GM12878 (cell line): ENCODE data around the gene GAB1.

ENCODE experiments used
- CBX3 ChIP-seq: fragments of 200-600 bp; sonication (generic); IDR thresholded peaks from 2 replicates; pipeline ENCODE4 v1.6.1; 2016; ENCODE audit warnings: low read depth, borderline replicate concordance
- EED ChIP-seq: sonication (generic); IDR thresholded peaks from 2 replicates; pipeline ENCODE4 v1.6.1; 2016; ENCODE audit warnings: antibody characterized with exemption, low read depth
- EP300 ChIP-seq, 2 experiments: fragments of 150-350 bp in 1 of 2; IDR thresholded peaks; 2 replicates each; pipeline ENCODE4 v1.6.1; 2011 to 2012; ENCODE audit warnings: low read depth in 2 of 2, low read length in 2 of 2, borderline replicate concordance in 1 of 2, improper control_type of control experiment in 1 of 2, inconsistent platforms in 1 of 2; ENCODE audit not compliant: control insufficient read depth in 1 of 2
- HDGF ChIP-seq: fragments of 450-650 bp; IDR thresholded peaks from 2 replicates; pipeline ENCODE4 v1.6.1; 2016; ENCODE audit warnings: antibody characterized with exemption
- POLR2A ChIP-seq: IDR thresholded peaks from 2 replicates; pipeline ENCODE4 v1.6.1; 2011; ENCODE audit warnings: low read depth, mild to moderate bottlenecking, low read length
- RAD21 ChIP-seq: IDR thresholded peaks from 2 replicates; pipeline ENCODE4 v1.6.1; 2011; ENCODE audit warnings: mild to moderate bottlenecking, low read depth, low read length, moderate library complexity; ENCODE audit not compliant: insufficient read depth
- TF ChIP-seq, protein P1 (sequence below), 3 experiments: IDR thresholded peaks in 2 of 3; conservative IDR thresholded peaks in 1 of 3; 2 replicates each; pipeline ENCODE4 v1.5.1; 2011; ENCODE audit warnings: low read depth in 3 of 3, low read length in 3 of 3, mild to moderate bottlenecking in 3 of 3, control low read depth in 2 of 3, moderate library complexity in 2 of 3, inconsistent platforms in 1 of 3, mixed read lengths in 1 of 3; ENCODE audit not compliant: control insufficient read depth in 2 of 3, insufficient read depth in 1 of 3; ENCODE audit errors: extremely low read depth in 1 of 3

DNA sequence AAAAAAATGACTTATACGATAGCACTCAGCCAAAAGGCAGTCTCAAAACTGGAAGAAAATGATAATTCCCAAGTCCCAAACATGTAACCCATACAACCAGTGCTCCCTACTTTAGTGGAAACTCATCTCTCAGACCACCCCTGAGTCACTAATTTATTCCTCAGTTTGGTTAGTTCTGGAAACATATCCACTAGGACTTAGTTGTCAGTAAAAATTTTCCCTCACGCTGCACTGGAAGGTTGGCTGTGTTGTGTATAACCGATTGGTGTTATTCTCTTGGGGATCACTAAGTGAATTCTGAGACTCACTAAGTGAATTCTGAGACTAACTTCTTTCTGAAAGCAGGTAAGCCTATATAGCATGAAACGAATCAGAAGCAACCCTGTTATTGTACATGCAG is 48.5 kb upstream of the GAB1 start:
- TF ChIP-seq RAD21 (no peak), POLR2A (no peak), CBX3 (no peak), HDGF (no peak), EP300 (IDR thresholded peaks at IDR 0.05; ENCODE audit: borderline replicate concordance in 1 of 2, control insufficient read depth in 1 of 2, low read depth in 2 of 2, low read length in 2 of 2) (no peak), EED (no peak)
- TF ChIP-seq, protein P1, sequence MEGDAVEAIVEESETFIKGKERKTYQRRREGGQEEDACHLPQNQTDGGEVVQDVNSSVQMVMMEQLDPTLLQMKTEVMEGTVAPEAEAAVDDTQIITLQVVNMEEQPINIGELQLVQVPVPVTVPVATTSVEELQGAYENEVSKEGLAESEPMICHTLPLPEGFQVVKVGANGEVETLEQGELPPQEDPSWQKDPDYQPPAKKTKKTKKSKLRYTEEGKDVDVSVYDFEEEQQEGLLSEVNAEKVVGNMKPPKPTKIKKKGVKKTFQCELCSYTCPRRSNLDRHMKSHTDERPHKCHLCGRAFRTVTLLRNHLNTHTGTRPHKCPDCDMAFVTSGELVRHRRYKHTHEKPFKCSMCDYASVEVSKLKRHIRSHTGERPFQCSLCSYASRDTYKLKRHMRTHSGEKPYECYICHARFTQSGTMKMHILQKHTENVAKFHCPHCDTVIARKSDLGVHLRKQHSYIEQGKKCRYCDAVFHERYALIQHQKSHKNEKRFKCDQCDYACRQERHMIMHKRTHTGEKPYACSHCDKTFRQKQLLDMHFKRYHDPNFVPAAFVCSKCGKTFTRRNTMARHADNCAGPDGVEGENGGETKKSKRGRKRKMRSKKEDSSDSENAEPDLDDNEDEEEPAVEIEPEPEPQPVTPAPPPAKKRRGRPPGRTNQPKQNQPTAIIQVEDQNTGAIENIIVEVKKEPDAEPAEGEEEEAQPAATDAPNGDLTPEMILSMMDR (IDR thresholded peaks at IDR 0.05 in 2 of 3, conservative IDR thresholded peaks at IDR 0.05 in 1 of 3; ENCODE audit: control insufficient read depth in 2 of 3, extremely low read depth in 1 of 3, insufficient read depth in 1 of 3, low read depth in 3 of 3, low read length in 3 of 3) = no peak
